Muscle layer of duodenum (tissue), 2 donors: ENCODE results near the gene SERBP1.

Experiments
- H3K27ac ChIP-seq: one replicate; pipeline ENCODE4 v1.7.0; 2013; ENCODE audit warnings: mild to moderate bottlenecking, low read length
- H3K27me3 ChIP-seq: one replicate; pipeline ENCODE4 v1.7.0; 2013; ENCODE audit warnings: low read depth, mild to moderate bottlenecking, control low read depth, low read length
- H3K36me3 ChIP-seq, 2 donors: one replicate each; pipeline ENCODE4 v1.7.0; 2013; ENCODE audit warnings: low read length in 2 of 2, control low read depth in 1 of 2, mild to moderate bottlenecking in 1 of 2; ENCODE audit not compliant: insufficient read depth in 2 of 2, control insufficient read depth in 1 of 2
- H3K4me1 ChIP-seq, 2 donors: one replicate each; pipeline ENCODE4 v1.7.0; 2013; ENCODE audit warnings: low read length in 2 of 2, mild to moderate bottlenecking in 2 of 2, control low read depth in 1 of 2, moderate library complexity in 1 of 2; ENCODE audit not compliant: insufficient read depth in 2 of 2, control insufficient read depth in 1 of 2
- H3K4me3 ChIP-seq, 2 donors: one replicate each; pipeline ENCODE4 v1.7.0; 2013; ENCODE audit warnings: low read length in 2 of 2, low read depth in 1 of 2, mild to moderate bottlenecking in 1 of 2
- H3K9me3 ChIP-seq, 2 donors: one replicate each; pipeline ENCODE4 v1.7.0; 2013; ENCODE audit warnings: low read length in 2 of 2, control low read depth in 1 of 2, mild to moderate bottlenecking in 1 of 2; ENCODE audit not compliant: control insufficient read depth in 1 of 2
- donor health status: healthy.

SERBP1 gene

GRCh38 chr1:67439277-67440029 is 9.3 kb upstream of the SERBP1 start:
- H3K4me1 ChIP-seq = peaks cover 0 to 12% of the 10 kb centered on the region in 2 donors
- H3K36me3 ChIP-seq = no peaks in the 10 kb centered on the region
- no peaks in the 10 kb centered on the region for H3K27me3 ChIP-seq
- H3K4me3 ChIP-seq = no peak overlapping the region
- H3K9me3 ChIP-seq = no peaks in the 10 kb centered on the region
- no peak overlapping the region for H3K27ac ChIP-seq

DNA sequence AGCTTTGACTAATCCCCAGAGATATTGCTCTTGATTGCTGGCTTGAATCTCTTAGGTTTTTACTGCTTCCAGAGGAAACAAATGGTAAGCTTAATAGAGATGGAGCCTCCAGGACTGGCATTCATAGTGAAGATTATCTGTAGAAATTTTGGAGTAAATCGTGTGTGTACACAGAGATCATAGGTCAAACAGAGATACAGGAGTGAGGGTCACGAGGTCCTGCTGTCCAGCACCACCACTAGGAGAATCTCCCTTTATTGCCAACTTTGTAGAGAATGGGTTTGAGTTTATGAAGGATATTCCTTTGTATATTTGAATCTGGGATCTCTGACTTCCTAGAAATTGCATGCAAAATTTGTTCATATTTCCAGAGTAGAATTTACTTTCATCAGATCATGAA is 7.8 kb upstream of the SERBP1 start:
- peaks cover 0 to 18% of the 10 kb centered on the region in 2 donors for H3K4me1 ChIP-seq
- H3K4me3 ChIP-seq = no peak overlapping the region
- H3K36me3 ChIP-seq = no peaks in the 10 kb centered on the region
- H3K27me3 ChIP-seq = no peaks in the 10 kb centered on the region
- H3K9me3 ChIP-seq = no peaks in the 10 kb centered on the region
- no peak overlapping the region for H3K27ac ChIP-seq

DNA sequence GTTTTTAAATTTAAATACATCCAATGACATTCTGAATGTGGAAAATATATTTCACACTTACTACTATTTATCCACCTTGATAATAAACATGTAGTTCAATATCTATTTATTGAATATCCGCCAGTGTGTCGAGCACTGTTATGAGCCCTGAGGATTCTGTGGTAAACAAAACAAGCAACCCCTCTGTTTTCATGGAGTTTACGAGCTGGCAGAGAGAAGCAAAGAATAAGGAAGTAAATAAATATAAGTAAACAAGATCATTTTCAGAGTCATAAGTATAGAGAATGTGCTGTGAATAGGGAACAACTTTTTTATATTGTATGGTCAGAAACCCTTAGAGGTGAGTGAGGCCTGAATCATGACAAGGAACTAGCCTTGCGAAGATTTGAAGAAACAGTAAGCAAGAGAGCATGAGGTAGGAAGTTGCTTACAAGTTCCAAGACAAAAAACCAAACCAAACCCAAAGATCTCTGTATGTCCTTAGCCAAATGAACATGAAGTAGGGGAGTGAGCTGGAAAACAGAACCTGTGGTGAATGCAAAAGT is 6.4 kb upstream of the SERBP1 start:
- H3K9me3 ChIP-seq = no peaks in the 10 kb centered on the region
- no peaks in the 10 kb centered on the region for H3K36me3 ChIP-seq
- peaks cover 0 to 15% of the 10 kb centered on the region in 2 donors for H3K4me1 ChIP-seq
- H3K4me3 ChIP-seq = no peak overlapping the region
- no peak overlapping the region for H3K27ac ChIP-seq
- no peaks in the 10 kb centered on the region for H3K27me3 ChIP-seq

DNA sequence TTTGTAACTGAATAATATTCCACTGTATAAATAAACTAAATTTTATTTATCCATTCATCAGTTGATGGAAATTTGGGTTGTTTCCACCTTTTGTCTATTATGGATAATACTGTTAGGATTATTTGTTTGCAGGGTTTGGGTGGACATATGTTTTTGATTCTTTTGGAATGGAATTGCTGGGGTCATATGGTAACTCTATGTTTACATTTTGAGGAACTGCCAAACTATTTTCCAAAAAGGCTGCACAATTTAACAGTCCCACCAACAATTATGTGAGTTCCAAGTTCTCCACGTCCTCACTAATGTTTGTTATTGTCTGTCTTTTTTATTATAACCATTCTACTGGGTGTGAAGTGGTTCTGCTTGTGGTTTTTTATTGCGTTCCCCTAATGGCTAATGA is 4.3 kb upstream of the SERBP1 start:
- Histone ChIP-seq H3K4me1 (peaks cover 0 to 15% of the 10 kb centered on the region in 2 donors), H3K36me3 (no peaks in the 10 kb centered on the region), H3K27ac (no peak overlapping the region)

GRCh38 chr1:67433837-67434236 is 3.6 kb upstream of the SERBP1 start:
- Histone ChIP-seq H3K4me1 (peaks cover 0 to 15% of the 10 kb centered on the region in 2 donors), H3K36me3 (no peaks in the 10 kb centered on the region), H3K27me3 (no peaks in the 10 kb centered on the region), H3K9me3 (no peaks in the 10 kb centered on the region), H3K4me3 (no peak overlapping the region), H3K27ac (no peak overlapping the region)

More for the DNA sequence above, 4.3 kb upstream of the SERBP1 start:
- no peak overlapping the region for H3K4me3 ChIP-seq
- no peaks in the 10 kb centered on the region for H3K9me3 ChIP-seq
- no peaks in the 10 kb centered on the region for H3K27me3 ChIP-seq

DNA sequence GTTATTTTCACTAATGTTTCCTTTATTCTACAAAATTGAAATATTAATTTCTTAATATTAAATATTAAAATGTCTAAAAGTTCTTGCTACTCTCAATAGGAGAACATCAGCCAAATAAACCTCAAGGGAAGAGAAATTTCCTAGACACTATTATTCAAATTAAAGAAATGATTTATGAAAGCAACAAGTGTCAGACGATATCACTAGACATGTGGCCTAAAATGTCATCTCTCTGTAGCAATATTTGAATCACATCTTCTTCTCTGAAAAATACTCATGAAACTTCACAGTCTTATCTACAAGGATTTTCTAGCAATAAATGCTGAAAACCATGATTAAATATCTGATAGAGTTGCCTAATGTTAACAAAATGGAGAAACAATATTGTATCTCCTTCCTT is 2.5 kb upstream of the SERBP1 start:
- H3K27me3 ChIP-seq = no peaks in the 10 kb centered on the region
- peaks cover 0 to 19% of the 10 kb centered on the region in 2 donors for H3K4me1 ChIP-seq
- H3K4me3 ChIP-seq = no peak overlapping the region
- H3K9me3 ChIP-seq = no peaks in the 10 kb centered on the region
- no peak overlapping the region for H3K27ac ChIP-seq
- no peaks in the 10 kb centered on the region for H3K36me3 ChIP-seq

- no peaks in the 10 kb centered on the region for H3K27me3 ChIP-seq
- H3K36me3 ChIP-seq = no peaks in the 10 kb centered on the region
- H3K4me1 ChIP-seq = peaks cover 0 to 27% of the 10 kb centered on the region in 2 donors
- H3K27ac ChIP-seq = peak overlapping the region; percentile 92
- H3K9me3 ChIP-seq = no peaks in the 10 kb centered on the region
- H3K4me3 ChIP-seq = peak overlapping the region; percentile 84 to 90
These were observed 1.8 kb upstream of the SERBP1 start for GRCh38 chr1:67431869-67432578.

GRCh38 chr1:67431156-67431765 is 1.1 kb upstream of the SERBP1 start:
- peak overlapping the region; percentile 84 to 90 for H3K4me3 ChIP-seq
- H3K27me3 ChIP-seq = no peaks in the 10 kb centered on the region
- H3K4me1 ChIP-seq = peaks cover 0 to 32% of the 10 kb centered on the region in 2 donors
- H3K36me3 ChIP-seq = no peaks in the 10 kb centered on the region
- H3K9me3 ChIP-seq = no peaks in the 10 kb centered on the region
- H3K27ac ChIP-seq = peak overlapping the region; percentile 92

GRCh38 chr1:67429528-67430357 is 459 bp downstream of the SERBP1 start:
- H3K4me3 ChIP-seq = peak overlapping the region; percentile 84 to 95
- peaks cover 0 to 43% of the 10 kb centered on the region in 2 donors for H3K4me1 ChIP-seq
- H3K27me3 ChIP-seq = no peaks in the 10 kb centered on the region
- no peaks in the 10 kb centered on the region for H3K9me3 ChIP-seq
- H3K27ac ChIP-seq = peak overlapping the region; percentile 76
- peaks cover 6 to 13% of the 10 kb centered on the region in 2 donors for H3K36me3 ChIP-seq

- H3K4me1 ChIP-seq = peaks cover 0 to 37% of the 10 kb centered on the region in 2 donors
- no peaks in the 10 kb centered on the region for H3K9me3 ChIP-seq
- peak overlapping the region; percentile 76 for H3K27ac ChIP-seq
- H3K4me3 ChIP-seq = peak overlapping the region; percentile 84 to 95
- H3K27me3 ChIP-seq = no peaks in the 10 kb centered on the region
- H3K36me3 ChIP-seq = peaks cover 13 to 20% of the 10 kb centered on the region in 2 donors
These were observed 1.1 kb downstream of the SERBP1 start for GRCh38 chr1:67429011-67429527.
